EL (cell line): ENCODE results near the gene CIAO1.
"Not testable (repeated sequence)": the region's sequence is repeated elsewhere in the genome, so short reads cannot be mapped to it uniquely, and the experiment has no call there.

Experiments used
- DNase-seq: peaks from one replicate; pipeline ENCODE4 v3.0.0-alpha.2; 2016

Gene CIAO1

DNA sequence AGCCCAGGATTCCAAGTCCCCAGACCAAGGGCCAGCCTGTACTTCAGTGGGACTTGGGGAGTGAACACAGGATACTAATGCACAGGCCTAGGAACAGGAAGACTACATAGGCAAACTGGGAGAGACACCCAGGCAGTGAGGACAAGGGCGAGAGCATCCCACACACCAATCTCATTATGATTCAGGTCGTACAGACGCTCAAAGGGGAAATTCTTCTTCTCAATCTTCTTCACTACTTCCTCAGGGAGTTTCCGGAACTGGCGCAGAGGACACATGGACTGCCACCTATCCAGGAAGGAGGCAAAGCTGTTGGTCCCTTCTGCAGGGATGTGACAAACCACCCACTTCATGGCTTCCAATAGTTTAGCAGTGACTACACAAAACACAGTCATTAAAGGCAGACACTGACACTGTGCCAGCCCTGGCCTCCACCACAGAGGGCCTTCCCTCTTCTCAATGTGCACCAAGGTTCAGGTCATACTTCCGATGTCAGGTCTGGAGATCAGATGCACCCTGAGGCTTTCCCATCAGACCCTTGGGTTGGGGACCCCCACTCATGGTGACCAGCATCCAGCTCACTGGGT is 21.3 kb downstream of the CIAO1 start:
- no peak for DNase-seq

DNA sequence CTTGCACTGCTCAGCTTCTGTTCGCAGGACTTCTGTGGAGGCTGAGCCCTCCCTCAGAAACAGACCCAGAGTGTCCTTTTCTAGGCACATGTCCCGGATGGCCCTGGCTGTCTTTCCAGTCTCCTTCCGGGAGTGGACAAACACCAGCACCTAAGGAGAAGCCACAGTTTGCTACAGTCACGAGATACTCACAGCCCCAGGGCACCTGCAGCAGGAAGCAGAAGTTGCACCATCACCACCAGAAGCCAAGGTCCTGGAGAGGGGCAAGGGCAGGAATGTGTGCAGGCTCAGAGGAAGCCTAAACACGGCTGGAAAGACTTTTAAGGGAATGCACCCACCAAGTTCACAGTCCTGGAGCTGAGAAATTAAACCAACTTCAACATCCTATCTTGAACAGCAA is 25.7 kb downstream of the CIAO1 start:
- no peak for DNase-seq

DNA sequence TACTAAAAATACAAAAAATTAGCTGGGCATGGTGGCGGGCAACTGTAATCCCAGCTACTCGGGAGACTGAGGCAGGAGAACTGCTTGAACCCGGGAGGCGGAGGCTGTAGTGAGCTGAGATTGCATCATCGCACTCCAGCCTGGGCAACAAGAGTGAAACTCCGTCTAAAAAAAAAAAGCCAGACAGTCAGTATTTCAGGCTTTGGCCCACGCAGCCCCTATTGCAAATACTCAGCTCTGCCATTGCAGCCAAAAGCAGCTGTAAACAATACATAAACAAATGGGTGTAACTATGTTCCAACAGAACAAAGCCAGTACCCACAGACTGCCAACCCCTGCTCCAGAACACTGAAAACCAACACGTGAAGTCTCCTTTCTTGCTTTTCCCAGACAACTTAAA is 28.2 kb downstream of the CIAO1 start:
- DNase-seq: not testable (repeated sequence)

DNA sequence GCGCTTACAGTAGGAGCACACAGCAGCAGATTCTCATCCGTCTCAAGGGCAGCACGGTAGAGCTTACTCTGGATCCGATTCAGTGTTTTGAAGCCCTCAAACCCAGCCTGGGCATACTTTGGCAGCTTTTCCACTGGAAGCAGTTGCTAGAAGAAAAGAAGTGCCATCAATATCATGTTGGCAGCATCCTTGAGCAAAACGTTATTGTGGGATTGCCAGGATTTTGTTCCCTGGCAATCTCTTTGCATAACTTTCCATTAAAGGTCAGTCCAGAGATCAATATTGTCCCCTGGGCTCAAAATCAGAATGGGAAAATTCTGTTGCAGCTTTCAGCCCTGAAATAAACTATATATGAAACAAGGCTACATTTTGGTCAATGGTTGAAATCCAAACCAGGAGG is 30.9 kb downstream of the CIAO1 start:
- no peak for DNase-seq

DNA sequence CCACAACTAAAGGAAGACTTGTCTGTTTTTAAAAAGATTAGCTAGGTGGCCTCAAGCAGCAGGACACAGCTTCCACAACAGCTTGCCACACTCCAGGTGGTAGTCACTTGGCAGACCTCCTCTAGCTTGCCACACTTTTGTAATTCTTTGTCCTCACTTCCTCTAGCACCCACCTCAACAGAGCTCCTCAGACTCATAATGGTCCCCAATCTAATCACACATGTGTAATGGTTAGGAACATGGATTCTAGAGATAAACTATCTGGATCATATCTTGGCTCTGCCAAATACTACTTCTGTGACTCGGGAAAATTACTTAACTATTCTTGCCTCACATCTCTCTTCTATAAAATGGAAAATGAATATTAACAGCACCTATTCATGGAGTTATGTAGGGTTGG is 35.8 kb downstream of the CIAO1 start:
- DNase-seq: no peak

DNA sequence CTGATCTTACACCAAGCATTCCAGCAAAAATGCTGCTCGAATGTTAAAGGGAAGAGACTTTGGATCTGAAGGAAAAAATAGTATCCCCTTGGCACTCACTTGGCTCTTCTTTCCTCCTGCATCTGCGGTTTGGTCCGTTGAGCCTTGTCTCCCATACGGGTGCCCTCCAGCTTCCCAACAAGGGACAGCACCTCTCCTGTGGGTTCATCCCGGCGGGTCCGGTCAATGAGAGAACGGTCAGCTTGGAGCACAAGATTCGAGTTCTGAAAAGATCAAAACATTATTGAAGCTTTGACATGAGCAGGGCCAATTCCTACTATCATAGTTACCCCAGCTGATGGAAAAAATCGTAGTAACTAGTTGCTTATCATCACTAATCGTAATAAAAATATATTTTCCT is 38.6 kb downstream of the CIAO1 start:
- DNase-seq: no peak

DNA sequence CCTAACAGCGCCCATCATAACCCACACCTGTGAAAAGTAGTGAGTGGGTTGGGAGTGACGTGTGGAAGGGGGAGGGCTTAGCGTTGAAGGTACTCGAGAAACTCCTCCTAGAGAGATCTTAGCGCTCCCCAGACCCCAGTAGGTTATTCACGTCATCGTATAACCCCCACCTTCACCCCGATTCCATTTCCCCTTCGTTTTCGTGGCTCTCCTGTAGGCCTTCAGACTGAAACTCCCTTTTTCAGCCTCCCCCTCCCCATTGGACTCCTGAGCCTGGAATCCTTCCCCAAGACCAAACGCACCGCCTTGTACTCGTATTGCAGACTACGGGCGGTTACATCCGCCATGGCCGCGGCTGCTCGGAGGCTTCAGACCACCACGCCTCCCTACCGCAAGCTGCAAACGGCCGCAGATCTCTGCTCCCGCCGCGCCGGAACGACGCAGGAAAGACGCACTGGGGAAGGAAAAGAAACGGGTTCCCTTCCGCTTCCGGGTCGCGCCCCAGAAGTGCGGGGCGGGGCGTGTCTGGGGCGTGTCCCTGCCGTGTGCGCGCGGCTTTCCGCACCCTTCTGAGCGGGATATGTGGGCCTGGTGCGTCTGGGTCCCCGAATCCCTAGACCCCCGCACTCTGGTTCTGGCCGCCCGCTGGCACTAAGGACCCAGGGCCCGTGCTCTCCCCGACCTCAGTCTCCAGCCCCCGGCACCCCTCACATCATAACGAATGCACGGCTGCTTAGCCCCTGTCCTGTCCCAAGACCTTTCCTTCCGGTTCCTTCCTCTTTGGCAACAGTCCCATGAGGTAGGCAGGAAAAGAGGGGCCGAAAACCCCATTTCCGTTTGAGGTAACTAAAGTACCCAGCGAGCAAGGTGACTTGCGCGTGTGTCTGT is 39.3 kb downstream of the CIAO1 start, which contains the start of gene SNRNP200:
SNRNP200 (minus strand) TSS at position 456 of the 888 bp plus-strand sequence; CDS start at position 347, 109 bp downstream.
- peak; percentile 88 for DNase-seq

DNA sequence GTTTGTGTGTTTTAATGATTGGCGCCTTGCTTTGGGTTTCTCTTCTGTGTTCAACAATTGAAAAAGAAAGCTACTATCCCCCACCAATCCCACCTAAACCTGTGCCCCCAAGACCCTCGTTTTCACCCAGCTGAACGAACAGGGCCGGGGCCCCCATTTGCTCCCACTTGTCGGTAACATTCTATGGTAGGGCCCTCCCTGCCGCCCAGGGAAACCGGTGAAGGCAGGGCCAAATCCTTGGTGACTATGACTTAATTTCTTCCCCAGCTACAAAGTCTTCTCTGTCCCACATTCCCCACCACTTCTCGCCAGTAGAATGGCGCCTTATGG is 39.9 kb downstream of the CIAO1 start:
- no peak for DNase-seq

DNA sequence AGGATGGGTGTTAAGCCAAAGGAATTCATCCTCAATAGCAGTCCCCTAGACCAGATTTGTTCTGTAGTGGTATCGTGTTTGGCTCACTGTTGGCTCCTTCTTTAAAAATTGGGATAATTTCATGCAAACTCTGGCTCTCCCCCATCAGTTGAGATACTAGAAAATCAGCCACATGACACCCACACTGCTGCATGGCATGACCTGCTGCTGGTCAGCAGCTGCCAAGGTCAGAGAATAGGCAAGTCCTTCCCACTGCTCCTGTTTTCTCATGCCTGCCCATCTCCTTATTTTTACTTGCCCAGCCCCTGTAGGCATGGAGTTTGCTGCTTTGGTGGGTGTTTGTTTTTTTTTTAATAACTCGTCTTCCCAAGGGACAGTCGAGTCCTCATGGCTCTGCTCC is 40.3 kb downstream of the CIAO1 start:
- DNase-seq: no peak

DNA sequence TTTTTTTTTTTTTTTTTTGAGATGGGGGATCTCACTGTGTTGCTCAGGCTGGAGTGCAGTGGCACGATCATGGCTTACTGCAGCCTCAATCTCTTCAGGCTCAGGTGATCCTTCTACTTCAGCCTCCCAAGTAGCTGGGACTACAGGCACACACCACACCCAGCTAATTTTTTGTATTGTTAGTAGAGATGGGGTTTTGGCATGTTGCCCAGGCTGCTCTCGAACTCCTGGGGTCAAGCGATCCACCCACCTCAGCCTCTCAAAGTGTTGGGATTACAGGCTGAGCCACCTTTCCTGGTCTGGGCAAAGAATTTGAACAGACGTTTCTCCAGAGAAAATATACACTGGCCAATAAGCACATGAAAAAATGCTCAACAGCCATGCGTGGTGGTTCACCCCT is 42.2 kb downstream of the CIAO1 start:
- DNase-seq: no peak

DNA sequence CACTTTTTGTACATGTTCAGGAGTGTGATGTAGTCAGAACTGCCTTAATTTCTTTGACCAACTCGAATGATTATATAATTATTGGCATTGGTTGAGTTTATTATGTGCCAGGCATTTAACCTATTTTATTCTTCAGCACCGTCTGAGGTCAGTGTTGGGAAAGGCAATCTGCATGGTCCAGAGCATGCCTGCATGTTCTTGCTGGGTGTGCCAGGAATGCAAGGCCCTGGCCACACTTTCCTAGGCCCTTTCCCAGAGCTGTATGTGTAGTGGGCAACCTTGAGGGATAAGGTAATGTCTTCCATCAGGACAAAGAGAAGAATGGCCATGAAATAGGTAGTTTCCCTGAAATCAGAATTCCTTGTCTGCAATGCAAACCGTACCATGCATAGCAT is 49.0 kb downstream of the CIAO1 start:
- no peak for DNase-seq

DNA sequence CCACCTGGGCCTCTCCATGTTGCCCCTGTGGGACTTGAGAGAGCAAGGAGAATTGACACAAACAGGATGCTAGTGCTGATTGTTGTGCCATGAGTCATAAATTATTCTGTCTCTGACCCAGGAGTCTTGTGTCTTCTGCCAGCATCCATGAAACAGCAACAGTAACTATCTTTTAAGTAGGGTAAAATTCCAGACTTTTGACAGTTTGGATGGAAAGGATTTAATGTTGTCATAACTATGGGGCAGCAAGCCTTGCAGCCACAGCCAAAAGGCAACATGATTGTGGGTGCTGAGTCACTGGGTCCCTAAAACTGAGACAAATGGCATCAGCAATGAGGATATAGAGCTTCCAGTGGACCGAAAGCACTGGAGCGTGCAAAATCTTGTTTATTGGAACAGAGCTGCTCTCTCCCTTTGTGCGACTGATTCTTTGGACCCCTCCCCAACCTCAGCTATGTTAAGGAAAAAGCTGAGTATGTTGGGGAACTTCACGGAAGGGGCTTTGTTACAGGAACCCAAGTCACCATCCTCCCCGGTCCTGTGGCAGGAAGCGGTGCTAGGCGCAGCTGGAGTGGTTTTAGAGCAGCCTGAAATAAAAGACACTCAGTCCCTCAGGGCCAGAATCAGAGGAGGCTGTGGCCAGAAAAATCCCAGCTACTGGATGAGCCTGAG is 49.5 kb downstream of the CIAO1 start:
- peak; percentile 83 for DNase-seq

DNA sequence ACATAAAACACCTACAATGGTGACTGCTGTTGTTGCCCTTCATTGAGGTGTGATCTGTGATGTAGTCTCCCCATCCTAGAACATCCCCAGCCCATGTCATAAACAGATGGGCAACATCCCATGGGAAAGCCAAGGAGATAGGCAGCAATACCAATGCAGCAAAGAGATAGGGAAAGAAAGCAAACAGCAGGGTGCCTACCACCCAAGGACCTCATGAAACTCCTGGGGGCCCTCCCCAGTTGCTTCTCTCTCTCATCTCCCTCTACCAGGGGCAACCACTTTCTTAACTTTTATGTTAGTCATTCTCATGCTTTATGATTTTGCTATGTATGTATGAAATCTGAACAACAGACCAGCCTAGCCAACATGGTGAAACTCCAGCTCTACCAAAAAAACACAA is 51.0 kb downstream of the CIAO1 start:
- DNase-seq: no peak

DNA sequence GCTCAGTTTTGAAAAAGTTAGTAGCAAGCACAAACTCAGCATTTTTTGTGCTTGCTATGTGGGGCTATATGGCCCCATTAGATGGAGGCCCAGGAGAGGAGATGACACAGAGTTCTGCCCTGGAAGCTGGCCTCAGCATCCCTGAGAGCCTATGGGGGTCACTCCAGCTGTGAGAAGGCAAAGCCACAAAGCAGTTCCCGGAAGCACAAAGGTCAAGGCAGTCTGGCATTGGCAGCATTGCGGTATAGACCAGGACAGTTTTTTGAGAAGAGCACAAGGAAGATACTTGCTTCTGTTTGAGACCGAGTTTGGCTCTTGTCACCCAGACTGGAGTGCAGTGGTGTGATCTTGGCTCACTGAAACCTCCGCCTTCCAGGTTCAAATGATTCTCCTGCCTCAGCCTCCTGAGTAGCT is 51.6 kb downstream of the CIAO1 start:
- DNase-seq: no peak

DNA sequence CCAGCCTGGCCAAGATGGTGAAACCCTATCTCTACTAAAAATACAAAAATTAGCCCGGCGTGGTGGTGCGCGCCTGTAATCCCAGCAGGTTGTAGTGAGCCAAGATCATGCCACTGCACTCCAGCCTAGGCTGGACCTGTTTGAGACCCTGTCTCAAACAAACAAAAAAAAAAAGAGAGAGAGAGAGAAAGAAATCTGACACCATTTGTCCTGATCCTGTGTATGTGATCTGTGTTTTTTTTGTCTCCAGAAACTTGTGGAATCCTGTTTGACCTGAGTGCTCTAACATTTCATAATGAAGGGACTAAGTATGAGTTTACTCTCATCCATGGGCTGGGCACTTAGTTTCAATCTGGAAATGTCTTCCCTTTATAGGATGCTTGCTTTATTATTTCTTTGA is 52.7 kb downstream of the CIAO1 start:
- DNase-seq: no peak

DNA sequence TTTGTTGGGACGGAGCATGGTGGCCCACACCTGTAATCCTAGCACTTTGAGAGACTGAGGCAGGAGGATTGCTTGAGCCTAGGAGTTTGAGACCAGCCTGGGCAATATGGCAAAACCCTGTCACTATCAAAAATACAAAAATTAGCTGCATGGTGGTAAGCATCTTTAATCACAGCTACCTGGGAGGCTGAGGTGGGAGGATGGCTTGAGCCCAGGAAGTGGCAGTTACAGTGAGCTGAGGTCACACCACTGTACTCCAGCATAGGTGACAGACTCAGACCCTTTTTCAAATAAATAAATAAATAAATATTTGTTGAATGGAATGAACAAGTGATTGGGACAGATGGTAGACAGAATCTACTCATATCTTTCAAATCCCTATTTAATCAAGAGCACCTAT is 53.4 kb downstream of the CIAO1 start:
- DNase-seq: no peak

DNA sequence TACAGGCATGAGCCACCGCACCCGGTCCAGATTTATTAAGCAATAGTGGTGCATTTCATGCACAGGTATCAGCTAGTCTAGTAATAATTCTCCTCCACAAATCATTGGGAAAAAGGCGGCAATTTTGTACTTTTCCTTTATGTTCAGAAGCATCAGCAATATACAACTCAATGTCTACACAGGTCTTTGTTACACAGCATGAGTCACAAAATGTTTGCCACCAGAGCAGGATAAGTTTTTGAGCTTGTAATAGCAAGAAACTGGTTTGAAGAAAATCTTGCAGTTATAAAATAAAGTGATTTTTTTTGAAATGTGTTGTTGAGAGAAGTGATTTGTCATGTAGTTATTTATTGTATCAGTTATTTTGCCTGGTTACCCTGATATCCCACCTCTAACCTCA is 54.3 kb downstream of the CIAO1 start:
- no peak for DNase-seq

DNA sequence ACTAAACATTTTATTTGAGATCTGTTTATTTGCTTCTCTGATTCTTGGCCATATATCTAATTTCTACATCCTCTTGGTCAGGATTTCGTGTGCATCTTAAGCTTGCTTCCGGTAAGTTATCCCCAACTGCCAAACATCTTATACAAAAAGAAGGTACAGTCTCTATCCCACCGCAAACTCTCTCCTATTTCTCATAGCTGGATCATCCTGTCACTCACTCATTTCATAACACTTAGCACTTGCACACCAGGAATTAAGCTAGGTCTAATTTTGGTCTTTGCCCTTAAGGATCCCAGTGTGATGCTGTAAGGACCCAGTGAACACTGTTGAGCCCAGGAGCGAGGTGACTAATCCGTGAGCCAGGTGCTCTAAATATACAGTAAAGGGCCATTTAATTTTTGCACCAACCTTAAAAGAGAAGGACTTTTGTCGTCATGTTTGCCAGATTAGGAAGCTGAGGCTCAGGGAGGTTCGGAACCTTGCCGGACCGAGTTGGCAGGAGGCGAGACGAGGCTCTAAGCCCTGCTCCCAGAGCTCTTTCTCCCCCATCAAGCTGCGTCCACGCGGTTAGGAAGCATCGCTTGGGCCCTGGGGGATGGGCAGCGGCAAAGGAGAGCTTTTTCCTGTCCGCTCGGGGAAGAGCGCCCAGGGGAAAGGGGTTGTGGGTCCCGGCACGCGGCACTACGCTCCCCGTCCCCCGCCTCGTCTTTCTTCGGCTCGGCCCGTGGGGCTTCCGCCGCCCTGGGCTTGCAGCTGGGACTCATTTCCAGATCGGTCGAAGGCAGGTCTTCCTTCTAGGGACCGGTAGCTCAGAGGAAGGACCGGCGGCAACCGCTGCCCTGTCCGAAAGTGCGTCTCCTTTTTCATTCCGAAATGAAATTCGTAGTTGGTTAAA is 55.0 kb downstream of the CIAO1 start:
- DNase-seq: peak; percentile 50
